Measurements from ENCODE around the gene ANKRD49.

The ANKRD49 gene

GRCh38 chr11:94544646-94545263 is 51.0 kb downstream of the ANKRD49 start:
- no peak for DNase-seq

DNA sequence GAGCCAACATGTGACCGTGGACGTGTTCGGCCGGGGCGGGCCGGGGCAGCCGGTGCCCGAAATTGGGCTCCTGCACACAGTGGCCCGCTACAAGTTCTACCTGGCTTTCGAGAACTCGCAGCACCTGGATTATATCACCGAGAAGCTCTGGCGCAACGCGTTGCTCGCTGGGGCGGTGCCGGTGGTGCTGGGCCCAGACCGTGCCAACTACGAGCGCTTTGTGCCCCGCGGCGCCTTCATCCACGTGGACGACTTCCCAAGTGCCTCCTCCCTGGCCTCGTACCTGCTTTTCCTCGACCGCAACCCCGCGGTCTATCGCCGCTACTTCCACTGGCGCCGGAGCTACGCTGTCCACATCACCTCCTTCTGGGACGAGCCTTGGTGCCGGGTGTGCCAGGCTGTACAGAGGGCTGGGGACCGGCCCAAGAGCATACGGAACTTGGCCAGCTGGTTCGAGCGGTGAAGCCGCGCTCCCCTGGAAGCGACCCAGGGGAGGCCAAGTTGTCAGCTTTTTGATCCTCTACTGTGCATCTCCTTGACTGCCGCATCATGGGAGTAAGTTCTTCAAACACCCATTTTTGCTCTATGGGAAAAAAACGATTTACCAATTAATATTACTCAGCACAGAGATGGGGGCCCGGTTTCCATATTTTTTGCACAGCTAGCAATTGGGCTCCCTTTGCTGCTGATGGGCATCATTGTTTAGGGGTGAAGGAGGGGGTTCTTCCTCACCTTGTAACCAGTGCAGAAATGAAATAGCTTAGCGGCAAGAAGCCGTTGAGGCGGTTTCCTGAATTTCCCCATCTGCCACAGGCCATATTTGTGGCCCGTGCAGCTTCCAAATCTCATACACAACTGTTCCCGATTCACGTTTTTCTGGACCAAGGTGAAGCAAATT is 51.7 kb downstream of the ANKRD49 start:
- no peak for DNase-seq

DNA sequence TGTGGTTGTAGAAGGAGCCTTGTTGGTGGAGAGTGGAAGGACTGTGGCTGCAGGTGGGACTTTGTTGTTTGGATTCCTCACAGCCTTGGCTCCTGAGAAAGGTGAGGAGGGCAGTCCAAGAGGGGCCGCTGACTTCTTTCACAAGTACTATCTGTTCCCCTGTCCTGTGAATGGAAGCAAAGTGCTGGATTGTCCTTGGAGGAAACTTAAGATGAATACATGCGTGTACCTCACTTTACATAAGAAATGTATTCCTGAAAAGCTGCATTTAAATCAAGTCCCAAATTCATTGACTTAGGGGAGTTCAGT is 52.3 kb downstream of the ANKRD49 start:
- no peak for DNase-seq

- DNase-seq, result no peak
Measured at GRCh38 chr11:94546886-94547285, 53.1 kb downstream of the ANKRD49 start.

- DNase-seq, result no peak
Measured at GRCh38 chr11:94549146-94549545, 55.4 kb downstream of the ANKRD49 start.

Measured in stimulated activated CD4-positive, alpha-beta T cell treated with anti-CD3 and anti-CD28 coated beads, Interleukin-4, amount 100 ng/mL, for 1 hour (primary cell).